HEK293T (cell line): Measurements from ENCODE around the gene OR1F1.
"Not testable (repeated sequence)": the region's sequence is repeated elsewhere in the genome, so short reads cannot be mapped to it uniquely, and the experiment has no call there.

ENCODE experiments used
- CTCF ChIA-PET: fragments of 350-600 bp; formaldehyde crosslinking; extraction: SDS; loops from one replicate; lab custom pipeline; 2021; ENCODE audit warnings: antibody characterized with exemption, inconsistent platforms; lab: Yijun Ruan, JAX
- POLR2A ChIA-PET: fragments of 350-600 bp; formaldehyde crosslinking; extraction: SDS; loops from one replicate; lab custom pipeline; 2020; ENCODE audit warnings: antibody characterized with exemption, inconsistent platforms; lab: Yijun Ruan, JAX
- DNase-seq: peaks from one replicate; pipeline ENCODE4 v3.0.0; 2012; ENCODE audit warnings: mixed read lengths; ENCODE audit errors: extremely low spot score
- ARNT ChIP-seq: fragments of 450-650 bp; IDR thresholded peaks from 2 replicates; pipeline ENCODE4 v1.6.1; 2017; ENCODE audit warnings: mild to moderate bottlenecking
- BHLHE40 ChIP-seq: fragments of 450-650 bp; IDR thresholded peaks from 2 replicates; pipeline ENCODE4 v1.6.1; 2016; ENCODE audit warnings: mild to moderate bottlenecking, moderate library complexity, borderline replicate concordance
- CTBP1 ChIP-seq: fragments of 450-650 bp; IDR thresholded peaks from 2 replicates; pipeline ENCODE4 v1.6.1; 2016; ENCODE audit warnings: borderline replicate concordance
- ELF4 ChIP-seq: fragments of 450-650 bp; IDR thresholded peaks from 2 replicates; pipeline ENCODE4 v1.6.1; 2017; ENCODE audit warnings: antibody characterized with exemption
- FOXA1 ChIP-seq: fragments of 450-650 bp; IDR thresholded peaks from 2 replicates; pipeline ENCODE4 v1.6.1; 2016; ENCODE audit warnings: mild to moderate bottlenecking
- FOXK2 ChIP-seq: fragments of 450-650 bp; IDR thresholded peaks from 2 replicates; pipeline ENCODE4 v1.6.1; 2016; ENCODE audit warnings: mild to moderate bottlenecking
- FOXM1 ChIP-seq: fragments of 450-650 bp; IDR thresholded peaks from 2 replicates; pipeline ENCODE4 v1.6.1; 2017; ENCODE audit warnings: mild to moderate bottlenecking, borderline replicate concordance
- HDGF ChIP-seq: fragments of 450-650 bp; IDR thresholded peaks from 2 replicates; pipeline ENCODE4 v1.6.1; 2017; ENCODE audit warnings: antibody characterized with exemption, borderline replicate concordance
- L3MBTL2 ChIP-seq: fragments of 450-650 bp; conservative IDR thresholded peaks from 2 replicates; pipeline ENCODE4 v1.6.1; 2016; ENCODE audit warnings: mild to moderate bottlenecking
- LEF1 ChIP-seq: fragments of 450-650 bp; IDR thresholded peaks from 2 replicates; pipeline ENCODE4 v1.6.1; 2017; ENCODE audit warnings: mild to moderate bottlenecking, borderline replicate concordance
- NFRKB ChIP-seq: fragments of 450-650 bp; IDR thresholded peaks from 2 replicates; pipeline ENCODE4 v1.6.1; 2016; ENCODE audit warnings: mild to moderate bottlenecking, moderate library complexity
- PKNOX1 ChIP-seq: fragments of 450-650 bp; IDR thresholded peaks from 2 replicates; pipeline ENCODE4 v1.6.1; 2016
- SP1 ChIP-seq: fragments of 450-650 bp; IDR thresholded peaks from 2 replicates; pipeline ENCODE4 v1.6.1; 2017
- SUZ12 ChIP-seq: fragments of 450-650 bp; IDR thresholded peaks from 2 replicates; pipeline ENCODE4 v1.6.1; 2016; ENCODE audit warnings: mild to moderate bottlenecking
- TARDBP ChIP-seq: fragments of 450-650 bp; IDR thresholded peaks from 2 replicates; pipeline ENCODE4 v1.6.1; 2016
- ZNF384 ChIP-seq: fragments of 450-650 bp; IDR thresholded peaks from 2 replicates; pipeline ENCODE4 v1.6.1; 2016

OR1F1 gene

GRCh38 chr16:3161235-3162018 lies 26.6 kb upstream of the OR1F1 start:
- CTCF ChIA-PET, result interaction anchor here (0.5 to 0.9 kb wide), 3 partner anchors 13 to 68 kb away, joined by 3 to 5 read pairs (median 3); no protein-coding TSS in a partner anchor
- DNase-seq, result no peak
- no peak for TF ChIP-seq PKNOX1
- TF ChIP-seq L3MBTL2, result no peak
- TF ChIP-seq ARNT, result no peak
- no peak for TF ChIP-seq HDGF
- no peak for TF ChIP-seq BHLHE40
- no peak for TF ChIP-seq TARDBP
- TF ChIP-seq LEF1, result no peak
- no peak for TF ChIP-seq SP1
- no peak for TF ChIP-seq CTBP1
- no peak for TF ChIP-seq FOXM1
- TF ChIP-seq NFRKB, result no peak
- no peak for TF ChIP-seq FOXA1
- POLR2A ChIA-PET, result interaction anchor here (1.4 to 1.6 kb wide), 2 partner anchors 10 to 11 kb away, joined by 3 to 5 read pairs; no protein-coding TSS in a partner anchor

- no peak for DNase-seq
- ChIA-PET POLR2A (no interaction called here), CTCF (no interaction called here)
- no peak for TF ChIP-seq L3MBTL2
- no peak for TF ChIP-seq TARDBP
- TF ChIP-seq CTBP1, result no peak
- TF ChIP-seq LEF1, result no peak
- TF ChIP-seq FOXK2, result no peak
- no peak for TF ChIP-seq ARNT
- TF ChIP-seq HDGF, result no peak
- no peak for TF ChIP-seq NFRKB
- no peak for TF ChIP-seq FOXM1
- no peak for TF ChIP-seq BHLHE40
- TF ChIP-seq SP1, result no peak
- TF ChIP-seq SUZ12, result no peak
Observed at GRCh38 chr16:3164121-3164991, 23.6 kb upstream of the OR1F1 start.

GRCh38 chr16:3165111-3165822 lies 22.7 kb upstream of the OR1F1 start:
- CTCF ChIA-PET, result interaction anchor here (1.0 kb wide), 1 partner anchor 15 kb away, joined by 8 read pairs; no protein-coding TSS in a partner anchor
- DNase-seq, result no peak
- TF ChIP-seq BHLHE40 (no peak), HDGF (no peak), FOXM1 (no peak), LEF1 (no peak), TARDBP (no peak), FOXK2 (no peak), CTBP1 (no peak), ARNT (no peak), FOXA1 (no peak), NFRKB (no peak), ELF4 (no peak), L3MBTL2 (no peak), SP1 (no peak), ZNF384 (no peak), SUZ12 (no peak)
- POLR2A ChIA-PET, result interaction anchor here (1.0 kb wide), 1 partner anchor 14 kb away, joined by 3 read pairs; no protein-coding TSS in a partner anchor

- POLR2A ChIA-PET, result interaction anchor here (1.0 kb wide), 1 partner anchor 16 kb away, joined by 3 read pairs; no protein-coding TSS in a partner anchor
Observed at GRCh38 chr16:3166505-3166886, 21.5 kb upstream of the OR1F1 start.

GRCh38 chr16:3168729-3169128 lies 19.3 kb upstream of the OR1F1 start:
- ChIA-PET CTCF (interaction anchor here (0.8 to 1.6 kb wide), 2 partner anchors 11 to 138 kb away, joined by 3 to 4 read pairs; no protein-coding TSS in a partner anchor), POLR2A (interaction anchor here (1.3 to 1.8 kb wide), 3 partner anchors 11 to 34 kb away, joined by 4 to 10 read pairs (median 5); partner anchors contain the start of gene ZNF213)
- DNase-seq, result not testable (repeated sequence)

More at GRCh38 chr16:3166505-3166886, 21.5 kb upstream of the OR1F1 start:
- DNase-seq, result no peak
- CTCF ChIA-PET, result interaction anchor here (1.0 kb wide), 1 partner anchor 16 kb away, joined by 8 read pairs; no protein-coding TSS in a partner anchor
- no peak for TF ChIP-seq CTBP1
- no peak for TF ChIP-seq FOXK2
- TF ChIP-seq HDGF, result no peak
- no peak for TF ChIP-seq LEF1
- TF ChIP-seq NFRKB, result no peak
- TF ChIP-seq L3MBTL2, result no peak
- no peak for TF ChIP-seq ARNT
- TF ChIP-seq ZNF384, result no peak
- no peak for TF ChIP-seq FOXM1
- TF ChIP-seq BHLHE40, result no peak
- no peak for TF ChIP-seq PKNOX1
- no peak for TF ChIP-seq SUZ12
- TF ChIP-seq TARDBP, result no peak
- TF ChIP-seq FOXA1, result no peak
- no peak for TF ChIP-seq SP1
- no peak for TF ChIP-seq ELF4
